Neural cell (in vitro differentiated cells): ENCODE results near the gene ATXN1L.

ENCODE experiments used
- EP300 ChIP-seq: fragments of 450-650 bp; conservative IDR thresholded peaks from 2 replicates; pipeline ENCODE4 v1.6.1; 2014; ENCODE audit warnings: antibody characterized with exemption, mild to moderate bottlenecking, moderate library complexity; ENCODE audit not compliant: poor library complexity, severe bottlenecking
- EZH2 ChIP-seq: fragments of 200-600, 300-800 bp; shearing (Covaris generic), sonication (generic); IDR thresholded peaks from 2 replicates; pipeline ENCODE4 v1.6.1; 2014; ENCODE audit warnings: antibody characterized with exemption, low read length, borderline replicate concordance, mild to moderate bottlenecking; ENCODE audit not compliant: insufficient read depth, poor library complexity, severe bottlenecking
- POLR2AphosphoS5 ChIP-seq: IDR thresholded peaks from 2 replicates; pipeline ENCODE4 v1.6.1; 2012
- RAD21 ChIP-seq: fragments of 450-650 bp; conservative IDR thresholded peaks from 2 replicates; pipeline ENCODE4 v1.6.1; 2014; ENCODE audit warnings: antibody characterized with exemption, mild to moderate bottlenecking, moderate library complexity
- SMC3 ChIP-seq: fragments of 450-650 bp; conservative IDR thresholded peaks from 2 replicates; pipeline ENCODE4 v1.6.1; 2014; ENCODE audit warnings: antibody characterized with exemption, mild to moderate bottlenecking, moderate library complexity; ENCODE audit not compliant: poor library complexity
- TAF1 ChIP-seq: IDR thresholded peaks from 2 replicates; pipeline ENCODE4 v1.6.1; 2012; ENCODE audit warnings: low read depth
- TF ChIP-seq, protein P1 (sequence below): fragments of 450-650 bp; IDR thresholded peaks from 2 replicates; pipeline ENCODE4 v1.5.1; 2014; ENCODE audit warnings: antibody characterized with exemption, mild to moderate bottlenecking, moderate library complexity; ENCODE audit not compliant: poor library complexity, severe bottlenecking
- TF ChIP-seq, protein P2 (sequence below): IDR thresholded peaks from 2 replicates; pipeline ENCODE4 v1.6.1; 2012; ENCODE audit warnings: borderline replicate concordance

DNA sequence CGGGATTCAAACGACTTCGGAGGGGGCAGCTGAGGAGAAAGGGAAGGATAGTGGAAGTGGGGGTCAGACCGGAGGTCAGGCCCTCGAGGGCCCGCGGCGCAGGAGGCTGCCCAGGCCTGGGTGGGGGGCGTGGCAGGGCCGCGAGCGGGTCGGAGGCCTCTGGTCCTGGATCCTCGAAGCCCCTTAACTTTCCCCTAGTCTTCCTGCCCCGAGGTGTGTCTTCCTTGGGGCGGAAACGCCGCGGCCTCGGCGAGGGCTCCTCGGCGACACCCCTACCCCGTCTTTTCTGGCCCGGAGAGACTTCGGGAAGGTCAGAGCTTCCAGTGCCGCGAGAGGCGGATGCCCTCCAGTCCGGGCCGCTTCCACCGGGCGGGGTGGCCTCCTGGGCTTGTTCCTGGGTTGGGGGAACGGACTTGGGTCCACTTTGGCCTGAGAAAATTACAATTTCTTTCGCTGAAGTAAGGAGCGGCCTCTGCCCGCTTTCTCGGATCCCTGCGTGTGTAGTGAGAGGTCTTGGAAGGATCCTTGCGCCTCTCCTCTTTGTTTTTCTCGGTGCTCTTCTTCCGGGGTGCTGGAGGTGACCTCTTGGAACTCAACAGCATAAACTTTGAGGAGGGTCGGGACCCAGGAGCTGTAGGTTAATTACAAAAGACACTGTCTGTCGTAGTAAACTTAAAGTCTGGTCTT is 50.0 kb downstream of the ATXN1L start:
- peak; percentile 40 for TF ChIP-seq POLR2AphosphoS5
- TF ChIP-seq, protein P1, sequence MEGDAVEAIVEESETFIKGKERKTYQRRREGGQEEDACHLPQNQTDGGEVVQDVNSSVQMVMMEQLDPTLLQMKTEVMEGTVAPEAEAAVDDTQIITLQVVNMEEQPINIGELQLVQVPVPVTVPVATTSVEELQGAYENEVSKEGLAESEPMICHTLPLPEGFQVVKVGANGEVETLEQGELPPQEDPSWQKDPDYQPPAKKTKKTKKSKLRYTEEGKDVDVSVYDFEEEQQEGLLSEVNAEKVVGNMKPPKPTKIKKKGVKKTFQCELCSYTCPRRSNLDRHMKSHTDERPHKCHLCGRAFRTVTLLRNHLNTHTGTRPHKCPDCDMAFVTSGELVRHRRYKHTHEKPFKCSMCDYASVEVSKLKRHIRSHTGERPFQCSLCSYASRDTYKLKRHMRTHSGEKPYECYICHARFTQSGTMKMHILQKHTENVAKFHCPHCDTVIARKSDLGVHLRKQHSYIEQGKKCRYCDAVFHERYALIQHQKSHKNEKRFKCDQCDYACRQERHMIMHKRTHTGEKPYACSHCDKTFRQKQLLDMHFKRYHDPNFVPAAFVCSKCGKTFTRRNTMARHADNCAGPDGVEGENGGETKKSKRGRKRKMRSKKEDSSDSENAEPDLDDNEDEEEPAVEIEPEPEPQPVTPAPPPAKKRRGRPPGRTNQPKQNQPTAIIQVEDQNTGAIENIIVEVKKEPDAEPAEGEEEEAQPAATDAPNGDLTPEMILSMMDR = no peak
- no peak for TF ChIP-seq EZH2
- TF ChIP-seq SMC3 = no peak
- TF ChIP-seq RAD21 = no peak
- TF ChIP-seq EP300 = no peak
- TF ChIP-seq, protein P2, sequence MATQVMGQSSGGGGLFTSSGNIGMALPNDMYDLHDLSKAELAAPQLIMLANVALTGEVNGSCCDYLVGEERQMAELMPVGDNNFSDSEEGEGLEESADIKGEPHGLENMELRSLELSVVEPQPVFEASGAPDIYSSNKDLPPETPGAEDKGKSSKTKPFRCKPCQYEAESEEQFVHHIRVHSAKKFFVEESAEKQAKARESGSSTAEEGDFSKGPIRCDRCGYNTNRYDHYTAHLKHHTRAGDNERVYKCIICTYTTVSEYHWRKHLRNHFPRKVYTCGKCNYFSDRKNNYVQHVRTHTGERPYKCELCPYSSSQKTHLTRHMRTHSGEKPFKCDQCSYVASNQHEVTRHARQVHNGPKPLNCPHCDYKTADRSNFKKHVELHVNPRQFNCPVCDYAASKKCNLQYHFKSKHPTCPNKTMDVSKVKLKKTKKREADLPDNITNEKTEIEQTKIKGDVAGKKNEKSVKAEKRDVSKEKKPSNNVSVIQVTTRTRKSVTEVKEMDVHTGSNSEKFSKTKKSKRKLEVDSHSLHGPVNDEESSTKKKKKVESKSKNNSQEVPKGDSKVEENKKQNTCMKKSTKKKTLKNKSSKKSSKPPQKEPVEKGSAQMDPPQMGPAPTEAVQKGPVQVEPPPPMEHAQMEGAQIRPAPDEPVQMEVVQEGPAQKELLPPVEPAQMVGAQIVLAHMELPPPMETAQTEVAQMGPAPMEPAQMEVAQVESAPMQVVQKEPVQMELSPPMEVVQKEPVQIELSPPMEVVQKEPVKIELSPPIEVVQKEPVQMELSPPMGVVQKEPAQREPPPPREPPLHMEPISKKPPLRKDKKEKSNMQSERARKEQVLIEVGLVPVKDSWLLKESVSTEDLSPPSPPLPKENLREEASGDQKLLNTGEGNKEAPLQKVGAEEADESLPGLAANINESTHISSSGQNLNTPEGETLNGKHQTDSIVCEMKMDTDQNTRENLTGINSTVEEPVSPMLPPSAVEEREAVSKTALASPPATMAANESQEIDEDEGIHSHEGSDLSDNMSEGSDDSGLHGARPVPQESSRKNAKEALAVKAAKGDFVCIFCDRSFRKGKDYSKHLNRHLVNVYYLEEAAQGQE = no peak
- TF ChIP-seq TAF1 = peak; percentile 17
